GM08714 (cell line): ENCODE results near the gene MXI1.
"Not testable (repeated sequence)": the region's sequence is repeated elsewhere in the genome, so short reads cannot be mapped to it uniquely, and the experiment has no call there.

ENCODE experiments used
- H3K4me3 ChIP-seq: fragments of 200-500 bp; sonication (Bioruptor generic); 2 replicates; pipeline ENCODE4 v1.5.1; 2014; ENCODE audit warnings: mild to moderate bottlenecking, low read length, inconsistent platforms
- ZNF274 ChIP-seq: IDR thresholded peaks from 2 replicates; pipeline ENCODE4 v1.6.1; 2012; ENCODE audit warnings: mild to moderate bottlenecking, low read depth, low read length

The MXI1 gene

DNA sequence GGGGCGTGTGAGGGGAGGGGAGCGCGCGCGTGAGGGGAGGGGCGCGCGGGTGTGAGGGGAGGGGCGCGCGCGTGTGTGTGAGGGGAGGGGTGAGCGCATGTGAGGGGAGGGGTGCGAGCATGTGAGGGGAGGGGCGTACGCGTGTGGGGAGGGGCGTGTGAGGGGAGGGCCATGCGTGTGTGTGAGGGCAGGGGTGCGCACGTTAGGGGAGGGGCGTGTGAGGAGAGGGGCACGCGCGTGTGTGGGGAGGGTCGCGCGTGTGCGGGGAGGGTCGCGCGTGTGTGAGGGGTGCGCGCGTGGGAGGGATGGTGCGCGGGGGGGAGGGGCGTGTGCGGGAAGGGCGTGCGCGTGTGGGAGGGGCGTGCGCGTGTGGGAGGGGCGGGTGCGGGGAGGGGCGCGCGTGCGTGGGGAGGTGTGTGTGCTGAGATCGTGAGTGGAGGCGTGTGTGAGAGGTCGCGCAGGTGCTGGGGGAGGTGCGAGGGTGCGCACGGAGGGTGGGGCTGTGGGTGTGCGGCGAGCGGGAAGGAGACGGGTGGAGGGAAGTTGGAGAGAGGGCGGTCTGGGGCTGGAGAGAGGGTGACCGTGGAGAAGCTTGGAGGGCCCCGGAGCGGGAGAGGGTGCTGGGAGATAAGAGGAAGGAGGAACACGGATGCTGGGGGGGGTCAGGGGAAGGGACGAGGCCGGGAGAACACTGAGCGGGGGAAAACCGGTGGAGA lies 19.7 kb downstream of the MXI1 start:
- peak overlapping the region; percentile 76 for H3K4me3 ChIP-seq
- TF ChIP-seq ZNF274 = no peak

DNA sequence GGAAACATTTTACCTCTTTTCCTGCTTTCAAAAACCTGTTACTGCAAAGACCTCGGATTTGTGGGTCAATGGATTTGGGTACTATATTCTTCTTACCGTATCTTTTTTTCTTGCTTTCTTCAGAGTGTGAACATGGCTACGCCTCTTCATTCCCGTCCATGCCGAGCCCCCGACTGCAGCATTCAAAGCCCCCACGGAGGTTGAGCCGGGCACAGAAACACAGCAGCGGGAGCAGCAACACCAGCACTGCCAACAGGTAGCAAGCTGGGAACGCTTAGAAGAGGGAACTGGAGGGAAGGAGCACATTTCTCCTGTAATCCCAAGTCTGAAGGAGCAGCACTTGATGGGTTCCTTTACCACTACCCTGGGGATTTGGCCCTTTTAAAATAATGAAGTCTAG lies 20.7 kb downstream of the MXI1 start:
- H3K4me3 ChIP-seq = no peak overlapping the region

DNA sequence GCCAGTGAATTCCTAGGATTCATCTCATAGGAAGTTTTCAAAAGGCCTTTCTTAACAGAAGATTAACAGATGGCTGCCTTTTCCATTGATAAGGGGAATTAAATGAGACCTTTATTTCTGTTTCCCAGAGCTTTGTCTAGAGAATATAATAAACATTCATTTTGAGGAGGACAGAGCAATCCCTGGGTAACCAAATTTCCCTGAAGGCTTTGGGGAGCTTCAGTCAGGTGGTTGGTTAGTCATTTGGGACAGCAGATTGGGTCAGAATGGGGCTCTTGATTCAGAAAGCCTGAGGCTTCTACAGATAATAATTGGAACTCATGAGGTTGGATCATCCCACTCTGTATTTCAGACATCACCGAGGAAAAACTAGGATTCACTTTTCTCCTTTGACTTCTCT lies 21.8 kb downstream of the MXI1 start:
- H3K4me3 ChIP-seq = no peak overlapping the region
- no peak for TF ChIP-seq ZNF274

More for the DNA sequence above, 20.7 kb downstream of the MXI1 start:
- no peak for TF ChIP-seq ZNF274

DNA sequence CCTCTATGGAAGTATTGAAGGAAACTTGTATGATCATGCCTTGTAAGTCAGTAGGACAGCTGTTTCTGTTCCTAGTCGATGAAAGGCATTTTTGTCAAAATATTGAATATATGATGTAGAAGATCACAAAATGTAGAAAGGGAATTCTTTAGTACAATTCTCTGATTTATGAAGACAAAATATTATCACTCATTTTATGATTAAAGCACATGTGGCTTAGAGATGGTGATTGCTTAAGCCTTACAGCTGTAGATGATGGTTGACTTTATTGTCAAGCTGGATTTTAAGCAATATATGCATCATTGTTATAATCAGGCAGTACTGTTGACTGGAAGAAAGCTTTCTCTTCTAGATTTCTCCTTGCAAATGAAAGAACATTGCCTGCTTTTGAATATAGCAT lies 26.4 kb downstream of the MXI1 start:
- no peak overlapping the region for H3K4me3 ChIP-seq
- TF ChIP-seq ZNF274 = no peak

DNA sequence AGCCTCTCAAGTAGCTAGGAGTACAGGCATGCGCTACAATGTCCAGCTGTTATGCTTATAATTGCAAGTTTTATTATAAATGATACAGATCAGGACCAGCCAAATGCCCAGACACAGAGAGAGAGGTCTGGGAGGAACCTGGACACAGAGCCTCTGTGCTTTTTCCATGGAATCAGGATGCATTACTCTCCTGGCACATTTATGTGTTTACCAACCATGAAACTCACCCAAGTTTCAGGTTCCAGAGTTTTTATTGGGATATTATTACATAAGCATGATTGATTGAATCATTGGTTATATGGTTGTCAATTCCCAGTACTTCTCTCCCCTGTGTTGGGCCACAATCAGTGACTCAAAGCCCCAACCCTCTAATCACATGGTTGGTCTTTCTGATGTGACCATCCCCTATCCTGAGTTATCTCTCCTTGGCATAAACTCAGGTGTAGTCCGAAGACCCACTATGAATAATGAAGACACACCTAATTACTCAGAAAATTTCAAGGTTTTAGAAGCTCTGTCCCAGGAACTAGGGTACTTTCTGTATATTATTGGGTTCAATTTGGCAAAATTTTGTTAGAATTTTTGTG lies 30.6 kb downstream of the MXI1 start:
- no peak overlapping the region for H3K4me3 ChIP-seq
- TF ChIP-seq ZNF274 = no peak

DNA sequence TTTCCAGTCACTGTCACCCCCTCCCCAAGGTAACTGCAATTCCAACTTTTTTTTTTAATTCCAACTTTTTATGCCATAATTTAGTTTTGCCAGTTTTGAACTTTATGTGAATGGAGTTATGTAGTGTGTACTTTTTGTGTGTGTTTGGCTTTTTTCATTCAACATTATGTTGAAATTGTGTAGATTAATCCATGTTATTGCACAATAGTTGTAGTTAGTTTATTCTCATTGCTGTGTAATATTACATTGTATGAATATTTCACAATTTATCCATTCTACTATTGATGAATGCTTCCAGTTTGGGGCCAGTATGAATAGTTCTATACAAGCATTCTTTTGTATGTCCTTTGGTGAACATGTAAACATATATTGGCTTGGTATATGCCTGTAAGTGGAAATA lies 32.5 kb downstream of the MXI1 start:
- no peak overlapping the region for H3K4me3 ChIP-seq
- no peak for TF ChIP-seq ZNF274

DNA sequence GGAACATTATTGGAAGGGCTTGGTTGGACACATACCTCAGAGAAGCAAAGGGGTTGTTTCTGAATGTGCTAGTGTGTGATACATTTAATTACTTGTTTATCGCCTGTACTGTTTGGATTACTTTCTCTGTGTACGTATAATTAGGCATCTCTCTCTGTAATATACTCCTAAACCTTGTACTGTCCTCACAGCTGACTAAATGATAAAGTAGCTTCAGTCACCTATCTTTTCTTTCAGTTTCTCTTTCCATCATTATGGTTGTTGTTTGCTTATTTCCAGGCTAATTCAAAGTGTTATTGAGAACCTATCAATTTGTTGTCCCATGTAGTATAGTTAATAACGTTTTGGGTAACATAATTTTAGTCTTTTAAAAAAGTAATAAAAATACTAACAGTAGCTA lies 34.0 kb downstream of the MXI1 start:
- no peak for TF ChIP-seq ZNF274
- no peak overlapping the region for H3K4me3 ChIP-seq

DNA sequence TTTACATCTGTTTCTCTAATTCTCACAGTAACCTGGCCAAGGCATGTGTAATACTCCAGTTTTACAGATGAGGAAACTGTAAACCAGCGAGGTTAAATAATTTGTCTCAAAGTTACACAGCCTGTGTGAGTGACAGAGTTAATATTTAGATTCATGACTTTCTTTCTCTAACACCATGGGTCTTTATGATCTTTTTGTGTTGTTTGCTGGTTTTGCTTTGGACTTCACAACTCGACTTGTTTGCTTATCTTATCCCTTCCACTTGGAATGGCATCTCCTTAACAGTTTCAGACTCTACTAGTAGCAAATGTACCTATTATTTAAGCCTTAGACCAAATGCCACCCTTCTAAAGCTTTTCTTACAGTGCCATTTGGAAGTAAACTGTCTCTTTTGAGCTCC lies 34.4 kb downstream of the MXI1 start:
- no peak overlapping the region for H3K4me3 ChIP-seq
- no peak for TF ChIP-seq ZNF274

DNA sequence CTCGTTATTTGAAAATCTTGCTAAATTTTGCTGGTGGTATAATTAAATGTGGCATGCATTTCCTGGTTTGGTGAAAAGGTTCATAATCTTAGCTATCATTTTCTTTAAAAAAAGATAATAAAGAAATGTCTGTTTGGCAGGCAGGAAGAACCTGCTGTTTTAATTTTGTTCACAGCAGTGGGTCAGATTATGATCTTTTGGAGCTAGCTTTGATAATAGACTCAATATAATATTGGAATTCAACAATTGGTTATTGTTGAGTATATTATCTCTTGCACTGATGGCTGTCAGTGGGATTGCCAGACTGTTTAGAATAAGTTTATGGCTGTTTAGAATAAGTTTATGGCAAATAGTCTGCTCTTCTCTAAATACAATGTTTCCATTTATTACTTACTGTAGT lies 35.1 kb downstream of the MXI1 start:
- no peak overlapping the region for H3K4me3 ChIP-seq
- no peak for TF ChIP-seq ZNF274

DNA sequence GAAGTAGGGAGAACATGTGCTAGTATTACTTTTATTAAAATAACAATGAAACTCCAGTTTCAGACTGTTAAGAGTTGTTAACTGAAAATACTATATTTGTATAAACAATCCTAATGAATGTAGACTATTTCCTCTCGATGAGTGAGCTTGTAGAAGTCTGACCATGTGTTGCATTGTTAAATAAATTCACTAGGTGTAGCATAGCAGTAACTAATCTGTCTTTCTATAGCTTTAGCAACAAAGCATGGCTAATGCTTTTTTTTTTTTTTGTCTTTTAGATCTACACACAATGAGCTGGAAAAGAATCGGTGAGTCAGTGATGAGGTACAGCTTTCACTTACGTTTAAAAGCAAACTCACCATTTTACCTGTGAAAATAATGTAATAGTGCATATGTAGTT lies 37.1 kb downstream of the MXI1 start:
- no peak overlapping the region for H3K4me3 ChIP-seq
- TF ChIP-seq ZNF274 = no peak

DNA sequence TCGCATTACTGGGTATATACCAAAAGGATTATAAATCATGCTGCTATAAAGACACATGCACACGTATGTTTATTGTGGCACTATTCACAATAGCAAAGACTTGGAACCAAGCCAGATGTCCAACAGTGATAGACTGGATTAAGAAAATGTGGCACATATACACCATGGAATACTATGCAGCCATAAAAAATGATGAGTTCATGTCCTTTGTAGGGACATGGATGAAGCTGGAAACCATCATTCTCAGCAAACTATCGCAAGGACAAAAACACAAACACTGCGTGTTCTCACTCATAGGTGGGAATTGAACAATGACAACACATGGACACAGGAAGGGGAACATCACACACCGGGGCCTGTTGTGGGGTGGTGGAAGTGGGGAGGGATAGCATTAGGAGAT lies 40.4 kb downstream of the MXI1 start:
- not testable (repeated sequence) for H3K4me3 ChIP-seq

DNA sequence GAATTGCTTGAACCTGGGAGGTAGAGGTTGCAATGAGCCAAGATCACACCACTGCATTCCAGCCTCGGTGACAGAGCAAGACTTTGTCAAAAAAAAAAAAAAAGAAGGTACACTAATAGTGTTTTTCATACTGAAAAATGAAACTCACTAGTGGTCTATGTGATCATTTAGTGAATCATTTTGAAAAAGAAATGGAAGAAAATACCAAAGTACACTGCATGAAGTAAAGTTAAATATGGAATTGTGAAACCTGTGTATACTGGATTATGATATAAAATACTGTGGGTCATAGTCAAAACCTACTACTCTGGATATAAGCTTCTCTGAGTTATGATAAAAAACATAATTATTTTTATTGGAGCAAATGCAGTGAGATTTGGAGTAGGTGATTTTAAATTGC lies 42.1 kb downstream of the MXI1 start:
- H3K4me3 ChIP-seq = not testable (repeated sequence)

DNA sequence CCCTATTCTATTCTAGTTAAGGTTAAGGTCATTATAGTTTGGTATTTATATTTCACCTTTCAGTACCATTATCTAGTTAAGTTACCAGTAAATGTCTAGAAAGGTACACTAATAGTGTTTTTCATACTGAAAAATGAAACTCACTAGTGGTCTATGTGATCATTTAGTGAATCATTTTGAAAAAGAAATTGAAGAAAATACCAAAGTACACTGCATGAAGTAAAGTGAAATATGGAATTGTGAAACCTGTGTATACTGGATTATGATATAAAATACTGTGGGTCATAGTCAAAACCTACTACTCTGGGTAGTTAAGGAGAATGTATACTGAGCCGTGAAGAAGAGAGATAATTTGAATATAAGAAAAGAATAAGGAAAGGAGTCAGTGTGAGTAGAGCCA lies 44.0 kb downstream of the MXI1 start:
- H3K4me3 ChIP-seq = not testable (repeated sequence)

DNA sequence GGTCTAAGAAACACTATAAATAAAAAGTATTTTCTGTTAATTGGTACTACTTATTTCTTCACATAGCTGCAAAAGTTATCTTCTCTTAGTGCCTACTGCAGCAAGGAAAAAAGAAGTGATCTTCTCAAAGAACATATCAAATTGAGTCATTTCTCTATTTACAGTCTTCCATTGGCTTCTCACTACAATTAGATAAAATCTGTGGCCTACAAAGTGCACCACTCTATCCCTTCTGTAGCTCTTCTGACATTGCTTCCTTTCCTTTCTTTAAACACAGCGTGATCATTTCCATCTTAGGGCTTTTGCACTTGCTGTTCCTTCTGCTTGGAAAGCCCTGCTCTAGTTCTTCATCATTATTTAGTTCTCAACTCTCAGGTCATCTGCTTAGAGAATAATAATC lies 44.7 kb downstream of the MXI1 start:
- TF ChIP-seq ZNF274 = no peak
- H3K4me3 ChIP-seq = no peak overlapping the region

DNA sequence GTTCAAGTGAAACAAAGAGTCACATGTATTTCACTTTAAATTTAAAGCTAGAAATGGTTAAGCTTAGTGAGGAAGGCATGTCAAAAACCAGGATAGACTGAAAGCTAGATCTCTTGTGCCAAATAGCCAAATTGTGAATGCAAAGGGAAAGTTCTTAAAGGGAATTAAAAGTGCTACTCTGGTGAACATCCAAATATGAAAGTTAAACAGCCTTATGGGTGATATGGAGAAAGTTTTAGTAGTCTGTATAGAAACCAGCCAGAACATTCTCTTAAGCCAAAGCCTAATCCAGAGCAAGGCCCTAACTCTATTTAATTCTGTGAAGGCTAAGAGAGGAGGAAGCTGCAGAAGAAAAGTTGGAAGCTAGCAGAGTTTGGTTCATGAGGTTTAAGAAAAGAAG lies 47.1 kb downstream of the MXI1 start:
- TF ChIP-seq ZNF274 = no peak
- no peak overlapping the region for H3K4me3 ChIP-seq

DNA sequence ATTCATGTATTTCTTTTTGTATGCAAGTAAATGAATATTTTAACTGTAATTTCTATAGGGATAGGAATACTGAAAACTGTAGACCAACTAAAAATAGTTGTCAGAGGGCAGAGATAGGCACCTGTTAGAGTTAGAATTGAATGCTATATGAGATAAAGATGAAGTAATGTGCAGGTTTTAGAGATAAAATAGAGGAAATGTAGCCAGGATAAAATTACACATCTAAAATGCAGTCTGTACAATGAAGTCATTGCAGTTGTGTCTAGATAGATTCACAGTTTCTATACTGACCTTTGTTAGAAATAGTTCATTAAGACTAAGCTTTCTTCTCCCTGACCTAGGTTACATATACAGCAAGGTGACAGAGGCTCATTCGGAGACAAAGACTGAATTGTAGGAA lies 51.1 kb downstream of the MXI1 start:
- no peak overlapping the region for H3K4me3 ChIP-seq
- TF ChIP-seq ZNF274 = no peak

DNA sequence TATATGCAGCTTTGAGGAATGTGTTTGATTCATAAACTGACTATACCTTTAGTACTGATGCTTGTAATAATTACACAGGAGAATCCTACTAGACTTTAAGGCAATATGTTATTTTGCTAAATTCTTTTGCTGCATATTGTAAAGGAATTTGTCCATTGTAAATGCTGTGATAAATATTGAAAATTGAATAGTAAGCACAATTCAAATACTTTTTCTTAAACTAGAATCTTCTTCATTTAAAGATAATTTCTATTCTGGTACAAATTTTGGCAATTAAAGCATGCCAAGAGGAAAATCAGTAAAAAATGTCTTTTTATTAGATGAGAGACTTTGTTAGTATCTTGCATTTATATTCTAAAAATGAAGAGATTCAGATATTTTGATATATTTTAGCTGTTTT lies 51.9 kb downstream of the MXI1 start:
- no peak for TF ChIP-seq ZNF274
- no peak overlapping the region for H3K4me3 ChIP-seq
